Activated CD4-positive, CD25-positive, alpha-beta regulatory T cell treated with anti-CD3 and anti-CD28 coated beads, Interleukin-2, amount 50 U/mL, for 24 hours (primary cell): ENCODE measurements around the gene ARL8B.
"Not testable (repeated sequence)": the region's sequence is repeated elsewhere in the genome, so short reads cannot be mapped to it uniquely, and the experiment has no call there.

Experiments used
- ATAC-seq, 2 donors: fragments of 150-1000 bp; cut with Tn5 transposase; one replicate each; pipeline ENCODE4 v1.10.0; 2021; ENCODE audit warnings: mild to moderate bottlenecking in 1 of 2, moderate library complexity in 1 of 2

Gene ARL8B

DNA sequence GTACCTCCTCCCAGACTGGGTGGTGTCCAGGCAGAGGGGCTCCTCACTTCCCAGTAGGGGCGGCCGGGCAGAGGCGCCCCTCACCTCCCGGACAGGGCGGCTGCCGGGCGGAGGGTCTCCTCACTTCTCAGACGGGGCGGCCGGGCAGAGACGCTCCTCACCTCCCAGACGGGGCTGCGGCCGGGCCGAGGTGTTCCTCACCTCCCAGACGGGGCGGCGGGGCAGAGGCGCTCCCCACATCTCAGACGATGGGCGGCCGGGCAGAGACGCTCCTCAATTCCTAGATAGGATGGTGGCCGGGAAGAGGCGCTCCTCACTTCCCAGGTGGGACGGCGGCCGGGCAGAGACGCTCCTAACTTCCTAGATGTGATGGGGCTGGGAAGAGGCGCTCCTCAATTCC is 8.4 kb upstream of the ARL8B start:
- not testable (repeated sequence) for ATAC-seq

DNA sequence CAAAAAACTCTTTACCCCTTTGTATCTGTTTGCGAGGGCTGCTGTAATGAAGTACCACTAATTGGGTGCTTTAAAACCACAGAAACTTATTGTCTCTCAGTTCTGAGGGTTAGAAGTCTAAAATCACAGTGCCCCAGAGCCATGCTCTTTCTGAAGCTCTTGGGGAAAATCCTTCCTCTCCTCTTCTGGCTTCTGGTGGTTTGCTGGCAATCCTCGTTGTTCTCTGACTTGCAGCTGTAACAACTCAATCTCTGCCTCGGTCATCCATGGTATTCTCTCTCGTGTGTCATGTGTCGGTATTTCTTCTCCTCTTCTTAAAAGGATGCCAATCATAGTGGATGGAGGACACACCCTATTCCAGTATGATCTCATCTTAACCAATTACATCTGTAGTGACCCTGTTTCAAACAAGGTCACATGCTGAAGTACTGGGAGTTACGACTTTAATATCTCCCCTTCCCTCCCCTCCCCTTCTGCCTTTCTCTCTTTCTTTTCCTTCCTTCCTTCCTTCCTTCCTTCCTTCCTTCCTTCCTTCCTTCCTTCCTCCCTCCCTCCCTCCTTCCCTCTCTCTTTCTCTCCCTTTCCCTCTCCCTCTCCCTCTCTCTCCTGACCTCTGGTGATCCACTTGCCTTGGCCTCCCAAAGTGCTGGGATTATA is 6.5 kb upstream of the ARL8B start:
- ATAC-seq: no peak

DNA sequence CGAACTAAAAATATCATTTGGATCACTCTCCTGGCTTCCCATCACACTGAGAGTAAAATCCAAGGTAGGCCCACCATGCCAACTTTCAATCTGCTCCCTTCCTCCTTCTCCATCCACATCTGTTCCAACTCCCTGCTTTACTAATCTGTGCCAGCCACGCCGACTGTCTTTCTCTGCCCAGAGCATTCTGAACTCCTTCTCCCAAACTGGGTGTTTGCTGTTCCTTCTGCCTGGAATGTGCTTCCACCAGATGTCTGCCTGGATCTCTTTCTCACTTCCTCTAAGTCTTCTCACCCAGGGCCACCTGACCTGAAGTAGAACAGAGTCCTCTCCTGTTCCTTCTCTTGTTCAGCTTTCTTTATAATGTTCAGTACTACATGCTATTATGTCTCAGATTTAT is 5.6 kb upstream of the ARL8B start:
- no peak for ATAC-seq

DNA sequence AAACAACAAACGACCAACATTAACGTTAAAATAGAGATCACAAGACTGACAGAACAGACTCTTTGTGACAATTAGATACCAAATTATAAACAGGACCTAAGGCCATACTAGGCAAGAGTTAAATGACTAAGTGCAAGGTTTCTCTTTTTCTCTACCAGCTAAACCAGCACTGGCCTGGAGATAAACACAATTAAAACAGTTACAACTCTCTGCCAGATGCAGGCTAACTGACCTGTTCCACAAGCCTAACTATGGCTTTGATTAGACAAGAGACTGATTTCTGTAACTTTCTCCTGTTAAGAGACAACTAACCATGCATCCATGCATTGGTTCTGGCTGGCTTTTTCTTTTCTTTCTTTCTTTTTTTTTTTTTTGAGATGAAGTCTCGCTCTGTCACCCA is 1.6 kb upstream of the ARL8B start:
- ATAC-seq: no peak

DNA sequence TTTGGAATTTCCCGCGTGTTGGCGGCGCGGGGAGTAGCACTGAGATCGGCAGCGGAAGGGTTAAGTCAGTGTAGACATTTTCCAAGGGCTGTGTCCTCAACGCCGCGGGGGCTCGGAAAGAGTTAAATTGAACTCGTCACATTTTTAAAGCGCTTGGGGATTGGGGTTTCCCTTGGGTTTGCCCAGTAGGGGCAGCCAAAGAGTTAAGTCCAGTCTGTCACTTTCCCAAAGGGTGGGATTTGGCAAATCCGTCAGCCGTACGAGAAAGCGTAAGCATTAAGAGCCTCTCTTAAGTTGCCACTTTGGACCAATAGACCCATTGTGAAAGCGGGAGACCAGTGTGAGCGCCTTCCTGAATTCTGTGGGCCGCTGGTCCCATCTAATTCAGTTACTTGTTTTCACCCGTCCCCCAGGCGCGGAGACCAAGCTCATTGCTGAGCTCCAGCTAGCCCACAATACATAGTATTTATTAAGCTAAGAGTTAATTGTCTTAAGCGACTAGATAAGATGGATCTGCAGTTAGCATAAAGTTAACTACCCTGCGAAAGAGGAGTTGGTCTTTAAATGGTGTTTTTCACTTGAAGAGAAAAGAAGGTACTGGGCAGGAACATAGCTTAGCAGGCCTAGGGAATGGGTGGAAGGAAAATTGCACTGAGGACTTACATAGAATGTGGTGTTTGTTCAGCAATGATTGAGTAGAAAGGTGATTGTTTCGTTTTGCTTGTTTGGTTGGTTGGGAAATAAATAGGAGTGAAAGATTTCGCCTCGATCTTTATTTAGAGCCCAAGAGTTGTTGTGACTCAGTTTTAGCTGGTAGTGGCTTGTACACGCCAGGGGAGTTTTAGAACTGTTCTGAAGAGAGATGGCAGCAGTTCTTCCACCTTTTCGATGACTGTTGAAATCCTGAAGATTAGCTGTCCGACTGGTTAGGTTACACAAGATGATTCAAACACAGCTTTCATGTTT is 932 bp downstream of the ARL8B start:
- ATAC-seq: peak; percentile 59 to 61

DNA sequence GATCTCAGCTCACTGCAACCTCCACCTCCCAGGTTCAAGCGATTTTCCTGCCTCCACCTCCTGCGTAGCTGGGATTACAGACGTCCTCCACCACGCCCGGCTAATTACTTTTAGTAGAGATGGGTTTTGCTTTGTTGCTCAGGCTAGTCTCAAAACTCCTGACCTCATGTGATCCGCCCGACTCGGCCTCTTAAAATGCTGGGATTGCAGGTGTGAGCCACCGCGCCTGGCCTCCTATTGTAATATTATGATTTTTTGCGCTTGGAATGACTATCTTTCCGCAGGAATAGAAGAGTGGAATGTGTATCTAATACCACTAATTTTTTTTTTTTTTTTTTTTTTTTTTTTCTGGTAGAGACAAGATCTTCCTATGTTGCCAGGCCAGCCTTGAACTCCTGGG is 1.8 kb downstream of the ARL8B start:
- ATAC-seq: no peak

DNA sequence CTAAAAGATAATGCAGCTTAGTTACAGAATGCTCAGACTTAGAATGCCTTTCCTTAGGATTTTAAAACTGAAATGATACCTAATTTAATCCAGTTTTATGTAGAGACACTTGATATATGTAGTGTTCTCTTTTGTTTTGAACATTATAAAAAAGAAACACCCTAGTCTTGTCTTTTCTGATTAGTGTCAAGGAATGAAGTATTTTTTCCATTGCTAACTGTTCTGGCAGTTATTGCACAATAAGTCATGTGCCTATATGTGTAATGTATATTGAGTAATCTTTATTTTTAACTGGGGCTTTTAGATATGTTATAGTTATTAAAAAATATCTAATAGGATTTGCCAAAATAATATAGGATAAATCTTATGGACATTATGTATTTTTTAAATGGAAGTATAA is 4.5 kb downstream of the ARL8B start:
- ATAC-seq: no peak

DNA sequence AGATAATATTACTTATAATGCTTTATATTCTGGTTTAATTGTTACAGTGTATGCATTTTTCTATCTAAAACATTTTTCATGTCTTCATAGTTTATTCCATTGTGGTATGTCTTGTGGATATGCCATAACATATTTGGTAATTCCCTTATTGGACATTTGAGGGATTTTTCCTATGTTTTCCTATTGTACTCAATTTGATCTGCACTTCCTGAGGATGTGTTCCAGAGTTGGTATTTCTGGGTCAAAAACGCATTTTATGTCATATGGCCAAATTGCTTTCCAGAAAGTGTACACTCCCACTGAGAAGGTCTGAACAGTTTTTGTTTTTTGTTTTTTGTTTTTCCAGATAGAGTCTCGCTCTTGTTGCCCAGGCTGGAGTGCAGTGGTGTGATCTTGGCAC is 6.8 kb downstream of the ARL8B start:
- no peak for ATAC-seq

DNA sequence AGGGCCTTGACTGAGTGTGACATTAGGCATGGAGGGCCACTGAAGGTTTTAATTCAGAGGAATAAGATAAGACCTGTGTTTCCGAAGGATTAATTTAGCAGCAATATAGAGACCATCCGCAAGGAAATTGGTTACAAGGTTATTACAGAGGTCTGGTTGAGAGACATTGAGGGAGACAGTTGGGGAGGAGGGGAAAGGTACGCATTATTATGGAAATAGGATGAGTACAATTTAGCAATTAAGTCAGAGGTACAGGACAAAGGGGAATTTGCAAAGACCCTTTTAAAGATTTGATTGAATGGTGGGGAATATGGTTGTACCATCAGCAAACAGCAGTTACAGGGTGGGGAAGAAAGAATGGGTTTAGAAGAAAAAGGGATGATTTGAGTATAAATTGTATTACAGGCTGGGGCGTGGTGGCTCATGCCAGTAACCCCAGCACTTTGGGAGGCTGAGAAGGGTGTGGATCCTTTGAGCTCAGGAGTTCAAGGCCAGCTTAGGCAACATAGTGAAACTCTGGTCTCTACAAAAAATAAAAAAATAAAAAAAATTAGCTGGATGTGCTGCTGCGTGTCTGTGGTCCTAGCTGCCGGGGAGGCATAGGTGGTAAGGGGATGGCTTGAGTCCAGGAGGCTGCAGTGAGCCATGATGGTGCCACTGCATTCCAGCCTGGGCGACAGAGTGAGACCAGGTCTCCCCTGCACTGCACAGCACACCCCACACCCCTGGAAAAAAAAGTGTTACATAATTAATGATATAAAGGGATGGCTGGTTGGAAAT is 11.3 kb downstream of the ARL8B start:
- no peak for ATAC-seq

DNA sequence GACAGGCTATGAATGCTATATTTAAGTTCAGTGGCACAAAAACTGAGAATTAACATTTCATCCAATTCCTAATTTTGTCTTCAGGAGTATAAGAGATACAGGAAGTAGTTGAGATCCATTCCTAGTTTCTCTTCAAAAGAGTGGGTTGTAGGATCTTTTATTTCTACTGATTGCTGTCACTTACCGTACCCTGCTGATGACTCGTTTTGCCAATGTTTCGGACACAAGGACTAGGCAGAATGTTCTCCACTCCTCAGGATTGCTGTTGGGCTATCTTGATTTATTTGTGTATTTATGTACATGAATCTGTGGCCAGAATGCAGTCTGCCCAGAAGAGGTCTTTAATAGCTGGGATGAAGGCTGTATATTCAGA is 11.9 kb downstream of the ARL8B start:
- ATAC-seq: no peak

DNA sequence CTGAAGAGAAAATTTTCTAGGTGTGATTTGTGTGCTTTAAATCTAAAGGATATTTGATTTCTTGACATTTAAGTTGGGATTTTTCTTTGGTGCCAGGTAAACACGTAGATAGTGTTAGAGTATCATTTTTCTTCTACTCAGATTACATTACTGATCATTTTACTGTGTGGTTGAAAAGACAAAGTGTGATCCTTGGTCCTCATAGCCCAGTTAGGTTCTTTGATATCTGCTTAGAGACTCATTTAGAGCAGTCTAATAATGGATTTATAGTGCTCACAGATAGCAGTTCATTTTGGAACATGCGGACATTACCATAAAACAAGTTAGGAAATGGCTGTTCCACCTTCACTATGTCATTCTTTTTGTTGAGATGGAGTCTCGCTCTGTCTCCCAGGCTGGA is 12.4 kb downstream of the ARL8B start:
- ATAC-seq: no peak

DNA sequence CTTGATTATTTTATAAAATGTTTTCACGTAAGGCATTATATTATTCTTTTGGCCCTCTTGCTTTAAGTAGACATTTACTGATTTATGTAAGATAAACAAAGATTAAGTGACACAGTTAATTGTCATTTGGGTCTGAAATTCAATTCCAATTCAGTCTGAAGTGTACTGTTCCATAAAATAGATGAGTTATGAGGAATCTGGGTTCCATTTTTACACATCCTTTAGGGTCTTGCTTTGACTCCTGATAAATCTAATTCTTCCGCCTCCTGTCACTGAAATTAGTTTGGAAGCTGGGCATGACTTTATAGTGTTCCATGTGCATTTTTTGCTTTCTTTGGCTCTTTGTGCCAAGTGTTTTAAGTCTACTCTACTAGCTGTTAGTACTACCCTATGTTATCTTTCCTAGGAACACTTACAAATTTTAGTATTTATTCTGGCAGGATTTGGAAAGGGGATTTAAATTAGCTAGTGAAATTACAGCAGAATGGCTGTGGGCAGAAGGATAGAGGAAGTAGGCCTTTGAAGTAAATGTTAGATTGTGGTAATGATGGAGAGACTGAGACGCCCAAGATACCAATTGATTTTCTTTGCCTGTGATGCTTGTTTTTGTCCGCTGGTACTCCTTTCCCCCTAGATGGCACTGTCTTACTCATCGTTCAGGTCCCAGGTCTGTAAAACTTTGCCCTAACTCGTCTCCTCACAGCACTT is 14.3 kb downstream of the ARL8B start:
- ATAC-seq: peak; percentile 71 to 74

DNA sequence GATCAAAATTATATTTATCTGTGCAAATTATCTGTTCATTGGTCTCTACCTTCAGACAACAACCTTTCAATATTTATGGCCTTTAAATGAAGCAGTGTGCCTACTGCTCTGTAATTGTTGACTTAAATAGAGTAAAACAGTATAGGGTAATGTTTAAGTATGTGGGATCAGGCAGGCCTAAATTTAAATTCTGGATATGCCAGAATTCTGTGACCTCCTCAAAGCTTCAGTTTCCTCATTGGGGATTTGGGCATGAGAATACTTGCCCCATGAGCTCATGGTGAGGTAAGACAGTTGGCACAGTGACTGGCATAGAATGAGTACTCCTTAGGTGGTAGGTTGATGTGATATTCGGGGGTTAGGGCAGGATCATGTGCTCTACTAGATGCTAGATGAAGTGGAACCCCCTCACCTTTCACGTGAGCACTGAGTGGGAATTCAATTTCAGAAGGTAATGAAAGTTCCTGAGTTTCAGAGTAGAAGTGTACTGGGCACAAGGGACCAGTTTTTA is 14.9 kb downstream of the ARL8B start:
- peak in 1 of 2 donors; percentile 8 for ATAC-seq

DNA sequence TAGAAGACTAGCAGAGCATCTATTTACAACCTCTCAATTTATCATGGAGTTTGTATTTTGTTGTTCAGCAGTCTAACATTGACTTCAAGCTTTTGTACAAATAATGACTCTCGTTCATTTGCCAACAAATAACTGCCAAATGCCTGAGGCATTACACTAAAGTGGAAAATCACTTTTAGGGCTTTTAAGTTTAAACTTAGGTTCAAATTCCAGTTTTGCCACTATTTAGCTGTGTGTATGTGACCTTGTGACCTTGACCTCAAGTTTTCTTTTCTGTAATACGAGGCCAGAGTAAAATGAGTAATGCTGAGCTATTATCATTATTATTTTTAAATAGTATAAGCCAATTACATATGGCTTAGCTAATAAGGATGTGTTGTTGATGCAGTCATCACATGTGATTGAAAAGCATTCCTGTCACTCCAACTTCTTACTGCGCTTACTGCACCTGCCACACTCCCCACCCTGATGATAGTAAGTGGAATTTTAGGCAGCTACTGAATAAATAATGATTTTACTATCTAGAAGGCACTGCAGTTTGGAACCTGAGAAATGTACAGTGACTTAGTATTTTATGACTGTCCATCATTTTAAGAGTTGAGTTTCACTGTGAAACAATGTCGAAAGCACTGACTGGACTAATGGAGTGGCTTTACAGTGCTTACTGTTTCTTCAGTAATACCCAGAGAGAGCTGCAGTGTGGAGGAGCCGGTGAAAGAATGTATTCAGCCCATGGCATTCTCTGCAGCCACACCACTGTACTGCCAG is 16.3 kb downstream of the ARL8B start:
- ATAC-seq: no peak

DNA sequence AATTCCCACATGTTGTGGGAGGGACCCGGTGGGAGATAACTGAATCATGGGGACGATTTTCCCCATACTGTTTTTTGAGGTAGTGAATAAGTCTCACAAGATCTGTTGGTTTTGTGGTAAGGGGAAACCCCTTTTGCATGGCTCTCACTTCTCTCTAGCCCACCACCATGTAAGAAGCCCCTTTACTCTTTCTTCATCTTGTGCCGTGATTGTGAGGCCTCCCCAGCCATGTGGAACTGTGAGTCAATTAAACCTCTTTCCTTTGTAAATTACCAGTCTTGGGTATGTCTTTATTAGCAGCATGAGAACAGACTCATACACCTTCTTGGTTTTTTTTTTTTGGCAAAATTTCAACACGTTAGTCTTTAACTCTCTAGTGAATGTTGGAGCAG is 18.1 kb downstream of the ARL8B start:
- ATAC-seq: peak in 1 of 2 donors; percentile 28

DNA sequence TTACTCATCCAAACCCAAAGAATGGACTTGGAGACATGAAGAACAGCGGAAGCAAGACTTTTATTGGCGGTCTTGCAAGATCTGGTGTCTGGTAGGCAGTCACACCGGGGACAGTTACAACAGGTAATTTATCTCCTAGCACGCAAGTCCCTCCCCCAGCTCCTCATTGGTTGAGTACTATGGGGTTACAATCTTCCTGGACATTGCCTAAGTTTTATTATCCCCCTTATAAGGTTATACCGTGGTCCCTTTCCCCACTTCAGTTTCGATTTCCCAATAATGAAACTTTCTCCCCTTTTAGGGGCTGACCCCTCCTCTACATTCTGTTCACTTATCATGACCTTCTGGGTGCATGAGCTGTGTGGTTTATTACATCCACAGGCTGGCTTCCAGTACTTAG is 18.7 kb downstream of the ARL8B start:
- ATAC-seq: no peak

DNA sequence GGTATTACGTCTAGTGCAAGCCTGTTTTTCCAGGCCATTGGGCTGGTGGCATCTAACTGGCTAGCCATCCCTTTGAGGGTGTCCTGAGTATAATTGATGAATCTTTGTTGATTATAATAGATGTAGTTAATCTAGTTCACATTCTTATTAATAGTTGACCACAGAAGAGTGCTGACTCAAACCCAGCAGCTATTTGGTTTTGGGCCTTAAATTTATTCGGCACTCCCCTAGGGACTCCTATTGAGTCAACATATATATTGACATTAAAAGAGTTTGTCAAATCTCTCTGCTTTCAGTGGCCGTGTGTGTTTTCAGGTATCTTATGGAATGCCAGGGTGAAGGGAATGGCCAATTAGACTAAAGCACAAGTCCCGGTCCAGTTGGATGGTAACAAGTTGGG is 19.7 kb downstream of the ARL8B start:
- ATAC-seq: no peak

DNA sequence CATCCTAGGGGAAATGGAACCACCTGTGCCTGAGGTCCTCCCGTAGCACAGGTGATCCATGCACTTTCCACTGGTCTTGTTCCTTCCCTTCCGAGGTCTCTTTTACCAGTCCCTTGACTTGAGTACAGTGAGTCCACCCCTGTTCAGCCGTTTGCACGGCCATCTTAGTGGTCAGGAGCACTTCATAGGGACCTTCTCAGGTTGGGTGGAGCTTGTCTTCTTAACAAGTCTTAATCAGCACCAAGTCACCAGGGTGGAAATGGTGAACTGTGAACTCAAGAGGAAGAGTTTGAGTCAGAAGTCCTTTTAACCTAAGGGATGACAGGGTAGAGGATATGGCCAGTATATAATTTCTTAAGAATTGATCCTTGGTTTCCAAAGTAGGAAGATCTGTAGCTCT is 21.4 kb downstream of the ARL8B start:
- no peak for ATAC-seq

DNA sequence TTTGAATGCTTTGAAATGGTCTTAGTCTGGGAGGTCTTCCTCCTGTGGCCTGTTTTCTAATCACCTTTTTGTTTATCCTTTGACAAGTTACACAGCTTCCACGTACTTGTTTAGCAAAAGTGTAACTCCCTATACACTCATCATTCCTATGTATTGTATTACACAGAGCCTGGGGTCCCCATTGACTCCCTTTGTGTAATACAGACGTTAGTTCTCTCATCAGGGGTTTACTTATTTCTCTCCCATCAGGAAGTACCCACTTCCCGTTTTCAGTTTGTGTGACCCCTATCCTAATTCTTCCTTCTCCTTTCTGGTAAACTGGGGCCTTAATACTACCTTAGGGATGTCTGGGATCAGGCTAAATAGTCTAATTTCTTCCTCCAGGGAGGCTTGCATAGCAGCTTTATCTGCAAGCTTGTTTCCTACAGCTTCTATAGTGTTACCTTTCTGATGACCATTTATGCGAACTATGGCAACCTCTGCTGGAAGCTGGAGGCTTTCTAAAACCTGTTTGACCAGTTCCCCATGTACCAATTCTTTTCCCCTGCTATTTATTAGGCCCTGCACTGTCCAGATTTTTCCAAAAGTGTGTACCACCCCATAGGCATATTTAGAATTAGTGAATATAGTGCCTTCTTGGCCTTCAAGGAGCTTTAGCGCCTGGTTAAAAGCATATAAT is 22.4 kb downstream of the ARL8B start:
- ATAC-seq: no peak

DNA sequence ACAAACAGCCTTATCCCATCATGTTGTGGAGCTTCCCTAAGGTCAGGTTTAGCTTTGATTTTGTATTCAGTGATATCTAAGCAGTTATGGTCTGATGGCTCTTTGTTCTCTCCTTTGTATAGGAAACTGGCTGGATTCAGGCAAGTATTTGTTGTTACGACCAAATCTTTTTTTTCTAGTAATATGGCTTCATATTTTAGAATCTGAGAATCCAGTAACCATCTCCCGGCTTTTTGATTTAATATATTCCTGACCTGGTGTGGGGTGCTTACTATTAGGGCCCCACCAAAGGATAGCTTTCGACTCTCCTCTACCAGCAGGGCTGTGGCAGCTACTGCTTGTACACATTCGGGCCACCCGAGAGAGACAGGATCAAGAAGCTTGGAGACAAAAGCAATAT is 23.0 kb downstream of the ARL8B start:
- no peak for ATAC-seq

DNA sequence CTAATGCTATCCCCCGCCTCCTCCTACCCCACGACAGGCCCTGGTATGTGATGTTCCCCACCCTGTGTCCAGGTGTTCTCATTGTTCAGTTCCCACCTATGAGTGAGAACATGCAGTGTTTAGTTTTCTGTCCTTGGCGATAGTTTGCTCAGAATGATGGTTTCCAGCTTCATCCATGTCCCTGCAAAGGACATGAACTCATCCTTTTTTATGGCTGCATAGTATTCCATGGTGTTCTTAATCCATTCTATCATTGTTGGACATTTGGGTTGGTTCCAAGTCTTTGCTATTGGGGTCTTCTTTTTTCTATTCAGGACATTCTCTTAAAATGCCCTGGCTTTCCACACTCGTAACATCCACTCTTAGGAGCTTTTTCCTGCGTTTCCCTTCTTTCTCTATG is 25.1 kb downstream of the ARL8B start:
- ATAC-seq: not testable (repeated sequence)
